IgD-negative memory B cell (primary cell): Measurements from ENCODE around the gene PIEZO2. TPM values are rescaled to one million over a fixed set of nuclear protein-coding genes. Genes with fewer than 3 reads are reported as not detected.
"Not testable (repeated sequence)": the region's sequence is repeated elsewhere in the genome, so short reads cannot be mapped to it uniquely, and the experiment has no call there.

Experiments used
- H3K27ac Mint-ChIP-seq, 3 donors: one replicate each; pipeline ENCODE4 v1.8.0; 2020 to 2022; ENCODE audit warnings: mild to moderate bottlenecking in 3 of 3, mixed read lengths in 3 of 3, moderate library complexity in 1 of 3
- H3K27me3 Mint-ChIP-seq: one replicate; pipeline ENCODE4 v1.8.0; 2021; ENCODE audit warnings: mixed read lengths
- H3K36me3 Mint-ChIP-seq: one replicate; pipeline ENCODE4 v1.8.0; 2020; ENCODE audit warnings: mild to moderate bottlenecking, mixed read lengths
- H3K4me1 Mint-ChIP-seq, 3 donors: one replicate each; pipeline ENCODE4 v1.8.0; 2020 to 2022; ENCODE audit warnings: mixed read lengths in 3 of 3, mild to moderate bottlenecking in 1 of 3
- H3K4me3 Mint-ChIP-seq, 4 donors: one replicate each; pipeline ENCODE4 v1.8.0; 2020 to 2022; ENCODE audit warnings: mild to moderate bottlenecking in 4 of 4, mixed read lengths in 4 of 4, moderate library complexity in 3 of 4
- H3K9me3 Mint-ChIP-seq, 3 donors: one replicate each; pipeline ENCODE4 v1.8.0; 2020 to 2021; ENCODE audit warnings: mixed read lengths in 3 of 3, mild to moderate bottlenecking in 1 of 3
- polyA plus RNA-seq: library from polyadenylated mRNA; unstranded; fragments of 300-500 nt; fragmentation: Illumina TruSeq; gene quantifications from one replicate; pipeline ENCODE4 v1.2.3, GENCODE V29; 2021

PIEZO2 gene
- polyA plus RNA-seq, 1 donor from 2014 or later, result not detected

DNA sequence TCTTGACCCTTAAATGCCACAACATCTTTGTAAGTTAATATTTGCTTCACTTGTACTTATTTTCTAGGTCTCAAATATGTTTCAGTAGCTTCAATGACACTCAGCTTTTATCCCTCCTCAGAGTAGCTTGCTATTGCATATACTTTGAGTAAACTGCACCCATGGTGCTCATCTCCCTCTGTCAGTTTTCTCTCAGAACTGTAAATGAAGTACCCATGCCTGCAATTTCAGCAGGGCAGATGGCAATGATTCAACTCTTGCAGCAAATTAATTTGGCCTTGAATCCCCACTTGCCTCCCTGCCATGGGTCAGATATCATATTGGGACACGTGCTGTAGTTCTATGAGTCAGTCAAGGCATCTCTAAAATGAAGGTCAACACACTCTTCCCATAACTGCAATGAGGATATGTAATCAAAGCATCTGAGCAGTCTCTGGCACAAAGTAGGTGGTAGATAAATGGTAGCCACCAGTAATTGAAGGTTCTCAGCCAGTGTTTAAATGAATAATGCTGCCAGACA lies 225.8 kb downstream of the PIEZO2 start:
- H3K4me3 Mint-ChIP-seq, result no peak overlapping the region
- no peaks in the 10 kb centered on the region for H3K9me3 Mint-ChIP-seq
- H3K27ac Mint-ChIP-seq, result no peak overlapping the region
- no peaks in the 10 kb centered on the region for H3K36me3 Mint-ChIP-seq
- H3K27me3 Mint-ChIP-seq, result peaks cover 10% of the 10 kb centered on the region
- H3K4me1 Mint-ChIP-seq, result no peaks in the 10 kb centered on the region

DNA sequence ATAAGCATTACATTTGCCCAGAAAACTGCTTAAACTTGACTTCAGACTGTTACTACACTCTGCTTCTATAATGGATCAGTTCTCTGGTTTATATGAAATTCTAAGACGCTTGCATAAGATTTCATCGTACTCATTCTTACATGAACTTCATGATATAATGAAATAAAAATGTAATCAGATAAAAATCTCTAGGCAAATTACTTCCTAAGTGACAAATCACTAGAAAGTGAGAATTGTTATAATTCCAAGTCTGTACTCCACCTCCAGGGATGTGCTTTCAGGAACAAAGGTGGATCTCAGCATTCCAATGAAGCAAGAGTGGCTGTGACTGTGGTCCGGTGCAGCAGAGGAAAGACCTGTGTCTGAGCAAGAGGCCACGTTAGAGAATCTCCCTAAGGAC lies 226.2 kb downstream of the PIEZO2 start:
- no peaks in the 10 kb centered on the region for H3K4me1 Mint-ChIP-seq
- no peaks in the 10 kb centered on the region for H3K36me3 Mint-ChIP-seq
- H3K9me3 Mint-ChIP-seq, result no peaks in the 10 kb centered on the region
- H3K4me3 Mint-ChIP-seq, result no peak overlapping the region
- peaks cover 10% of the 10 kb centered on the region for H3K27me3 Mint-ChIP-seq
- no peak overlapping the region for H3K27ac Mint-ChIP-seq

DNA sequence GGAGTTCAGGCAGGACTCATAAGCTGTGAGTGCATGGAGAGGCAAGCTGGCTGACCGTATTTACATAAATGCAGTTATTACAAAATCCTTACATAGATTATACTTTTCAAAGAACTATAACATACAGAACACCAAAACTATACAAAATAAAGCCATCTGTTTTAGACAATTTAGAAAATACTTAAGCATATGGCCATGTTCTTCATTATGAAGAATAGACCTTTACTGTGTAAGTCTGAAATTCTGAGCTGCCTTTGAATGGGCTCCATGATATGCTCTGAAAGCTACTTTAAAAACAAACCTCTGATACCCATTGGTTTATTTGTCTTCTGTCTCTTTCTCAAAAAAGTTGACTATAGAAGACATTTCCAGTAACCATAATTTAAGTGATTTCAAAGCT lies 226.7 kb downstream of the PIEZO2 start:
- not testable (repeated sequence) for H3K9me3 Mint-ChIP-seq, H3K27me3 Mint-ChIP-seq, H3K27ac Mint-ChIP-seq, H3K4me1 Mint-ChIP-seq, H3K36me3 Mint-ChIP-seq, H3K4me3 Mint-ChIP-seq

DNA sequence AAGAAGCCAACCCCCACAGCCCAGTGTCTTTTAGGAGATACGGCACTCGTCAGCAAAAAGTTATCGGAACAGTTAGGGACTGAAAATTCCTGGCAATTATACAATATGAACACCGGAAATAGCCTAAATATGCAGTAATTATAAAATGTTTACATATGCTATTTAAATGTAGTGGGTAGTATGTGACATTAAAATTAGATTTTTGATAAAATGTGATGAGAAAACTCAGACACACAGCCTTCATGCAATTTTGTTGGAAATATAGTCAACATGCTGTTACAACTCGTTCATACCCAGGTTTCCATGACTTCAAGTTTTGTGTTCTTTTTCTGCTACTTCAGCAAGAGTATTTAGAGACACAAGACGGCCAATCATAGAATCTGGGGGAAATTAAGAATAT lies 229.1 kb downstream of the PIEZO2 start:
- not testable (repeated sequence) for H3K36me3 Mint-ChIP-seq, H3K27me3 Mint-ChIP-seq, H3K9me3 Mint-ChIP-seq

DNA sequence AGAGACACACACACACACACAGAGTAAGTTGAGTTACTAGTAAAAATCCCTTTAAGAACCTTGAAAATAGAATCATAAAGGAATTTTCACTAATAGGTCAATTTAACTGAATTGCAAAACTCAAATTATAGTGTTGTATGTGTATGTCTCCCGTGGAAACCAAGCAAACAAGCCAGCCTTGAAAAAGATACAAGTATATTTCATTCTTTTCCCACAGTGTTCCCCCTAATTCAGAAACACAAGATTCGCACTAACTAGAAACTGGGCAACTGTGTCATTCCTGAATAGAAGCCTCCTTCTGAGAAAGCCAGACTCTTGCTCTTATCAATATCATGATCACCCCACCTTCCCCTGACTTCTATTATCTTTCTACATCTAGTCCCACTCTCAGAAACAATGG lies 229.5 kb downstream of the PIEZO2 start:
- Mint-ChIP-seq H3K4me3 (no peak overlapping the region), H3K36me3 (no peaks in the 10 kb centered on the region), H3K27me3 (peaks cover 8% of the 10 kb centered on the region), H3K4me1 (no peaks in the 10 kb centered on the region), H3K27ac (no peak overlapping the region), H3K9me3 (no peaks in the 10 kb centered on the region)

More for the DNA sequence above, 229.1 kb downstream of the PIEZO2 start:
- not testable (repeated sequence) for H3K27ac Mint-ChIP-seq, H3K4me3 Mint-ChIP-seq, H3K4me1 Mint-ChIP-seq

DNA sequence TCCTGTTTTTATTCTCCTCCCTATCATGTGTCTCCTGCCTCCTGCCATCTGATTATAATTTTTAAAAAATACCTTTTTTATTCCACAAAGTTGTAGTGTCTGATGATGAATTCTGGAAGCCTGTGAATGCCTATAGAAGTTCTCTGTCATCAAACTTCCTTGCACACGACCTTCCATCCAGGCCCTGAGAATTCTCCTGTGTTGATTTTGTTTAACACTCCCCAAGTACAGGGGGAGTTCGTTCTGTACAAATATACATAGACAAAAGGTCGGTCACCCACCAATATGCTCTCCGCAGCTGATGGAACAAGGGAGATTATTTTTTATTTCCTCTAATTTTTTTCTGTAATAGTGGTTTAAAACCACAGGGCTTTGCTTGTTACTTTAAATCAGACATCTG lies 232.5 kb downstream of the PIEZO2 start:
- Mint-ChIP-seq H3K27me3 (peaks cover 4% of the 10 kb centered on the region), H3K9me3 (no peaks in the 10 kb centered on the region), H3K27ac (no peak overlapping the region), H3K4me1 (no peaks in the 10 kb centered on the region), H3K4me3 (no peak overlapping the region), H3K36me3 (no peaks in the 10 kb centered on the region)

DNA sequence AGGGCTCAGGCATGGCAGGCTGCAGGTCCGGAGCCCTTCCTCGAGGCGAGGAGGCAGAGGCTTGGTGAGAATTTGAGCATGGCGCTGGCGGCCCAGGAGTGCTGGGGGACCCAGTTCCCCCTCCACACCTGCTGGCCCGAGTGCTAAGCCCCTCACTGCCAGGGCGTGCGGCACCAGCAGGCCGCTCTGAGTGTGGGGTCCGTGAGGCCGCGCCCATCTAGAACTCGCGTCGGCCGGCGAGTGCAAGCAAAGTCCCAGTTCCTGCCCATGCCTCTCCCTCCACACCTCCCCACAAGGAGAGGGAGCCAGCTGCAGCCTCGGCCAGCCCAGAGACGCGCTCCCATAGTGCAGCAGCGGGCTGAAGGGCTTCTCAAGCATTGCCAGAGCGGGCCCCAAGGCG lies 233.0 kb downstream of the PIEZO2 start:
- no peak overlapping the region for H3K27ac Mint-ChIP-seq
- H3K4me3 Mint-ChIP-seq, result no peak overlapping the region
- H3K9me3 Mint-ChIP-seq, result no peaks in the 10 kb centered on the region
- H3K4me1 Mint-ChIP-seq, result no peaks in the 10 kb centered on the region
- H3K27me3 Mint-ChIP-seq, result peaks cover 4% of the 10 kb centered on the region
- no peaks in the 10 kb centered on the region for H3K36me3 Mint-ChIP-seq

DNA sequence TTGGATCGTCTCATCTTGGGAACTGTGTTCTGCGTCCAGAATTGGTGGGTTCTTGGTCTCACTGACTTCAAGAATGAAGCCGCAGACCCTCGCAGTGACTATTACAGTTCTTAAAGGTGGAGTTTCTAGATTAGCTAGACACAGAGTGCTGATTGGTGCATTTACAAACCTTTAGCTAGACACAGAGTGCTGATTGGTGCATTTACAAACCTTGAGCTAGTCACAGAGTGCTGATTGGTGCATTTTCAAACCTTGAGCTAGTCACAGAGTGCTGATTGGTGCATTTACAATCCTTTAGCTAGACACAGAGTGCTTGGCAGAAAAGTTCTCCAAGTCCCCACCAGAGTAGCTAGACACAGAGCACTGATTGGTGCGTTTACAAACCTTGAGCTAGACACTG lies 233.6 kb downstream of the PIEZO2 start:
- not testable (repeated sequence) for H3K4me1 Mint-ChIP-seq, H3K9me3 Mint-ChIP-seq, H3K27me3 Mint-ChIP-seq

DNA sequence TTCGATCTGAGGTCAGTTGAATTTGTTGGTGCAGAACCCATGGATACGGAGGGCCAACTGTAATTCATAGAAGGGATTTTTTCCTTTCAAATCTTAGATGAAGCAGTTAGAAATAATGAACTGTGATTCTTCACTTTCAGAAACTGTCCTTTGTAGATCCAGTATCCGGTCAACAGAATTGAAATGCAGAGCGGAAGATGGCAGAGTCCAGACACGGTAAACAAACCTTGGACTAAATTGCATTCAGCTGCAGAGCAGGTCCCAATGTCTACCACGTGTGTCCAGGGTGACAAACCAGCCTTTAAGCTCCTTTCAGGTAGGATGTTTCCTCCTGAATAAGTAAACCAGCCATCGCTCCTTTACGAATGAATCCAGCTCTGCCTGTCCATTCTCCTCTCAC lies 234.8 kb downstream of the PIEZO2 start:
- H3K27me3 Mint-ChIP-seq, H3K4me3 Mint-ChIP-seq, H3K9me3 Mint-ChIP-seq, H3K4me1 Mint-ChIP-seq, H3K36me3 Mint-ChIP-seq, H3K27ac Mint-ChIP-seq: not testable (repeated sequence)

More for the DNA sequence above, 233.6 kb downstream of the PIEZO2 start:
- not testable (repeated sequence) for H3K4me3 Mint-ChIP-seq, H3K27ac Mint-ChIP-seq, H3K36me3 Mint-ChIP-seq

DNA sequence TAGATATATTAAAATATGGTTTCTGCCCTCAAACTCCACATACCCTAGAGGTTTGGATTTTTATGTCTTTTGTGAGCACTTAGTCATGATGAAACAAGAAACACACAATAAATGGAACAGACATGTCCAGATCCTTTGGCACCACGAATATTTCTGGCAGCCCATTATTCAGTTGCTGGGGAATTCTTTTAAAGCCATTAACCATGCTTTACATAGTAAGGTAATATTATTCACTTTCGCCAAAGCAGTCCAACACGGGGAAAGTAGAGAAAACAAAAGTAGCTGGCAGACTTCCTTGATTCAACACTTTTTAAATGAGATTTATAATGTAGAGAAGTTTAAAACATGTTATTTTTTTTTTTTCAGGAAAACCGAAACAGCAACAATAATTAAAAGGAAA lies 235.4 kb downstream of the PIEZO2 start:
- H3K4me1 Mint-ChIP-seq, result no peaks in the 10 kb centered on the region
- H3K9me3 Mint-ChIP-seq, result no peaks in the 10 kb centered on the region
- H3K27ac Mint-ChIP-seq, result no peak overlapping the region
- H3K36me3 Mint-ChIP-seq, result no peaks in the 10 kb centered on the region
- no peak overlapping the region for H3K4me3 Mint-ChIP-seq
- no peaks in the 10 kb centered on the region for H3K27me3 Mint-ChIP-seq

DNA sequence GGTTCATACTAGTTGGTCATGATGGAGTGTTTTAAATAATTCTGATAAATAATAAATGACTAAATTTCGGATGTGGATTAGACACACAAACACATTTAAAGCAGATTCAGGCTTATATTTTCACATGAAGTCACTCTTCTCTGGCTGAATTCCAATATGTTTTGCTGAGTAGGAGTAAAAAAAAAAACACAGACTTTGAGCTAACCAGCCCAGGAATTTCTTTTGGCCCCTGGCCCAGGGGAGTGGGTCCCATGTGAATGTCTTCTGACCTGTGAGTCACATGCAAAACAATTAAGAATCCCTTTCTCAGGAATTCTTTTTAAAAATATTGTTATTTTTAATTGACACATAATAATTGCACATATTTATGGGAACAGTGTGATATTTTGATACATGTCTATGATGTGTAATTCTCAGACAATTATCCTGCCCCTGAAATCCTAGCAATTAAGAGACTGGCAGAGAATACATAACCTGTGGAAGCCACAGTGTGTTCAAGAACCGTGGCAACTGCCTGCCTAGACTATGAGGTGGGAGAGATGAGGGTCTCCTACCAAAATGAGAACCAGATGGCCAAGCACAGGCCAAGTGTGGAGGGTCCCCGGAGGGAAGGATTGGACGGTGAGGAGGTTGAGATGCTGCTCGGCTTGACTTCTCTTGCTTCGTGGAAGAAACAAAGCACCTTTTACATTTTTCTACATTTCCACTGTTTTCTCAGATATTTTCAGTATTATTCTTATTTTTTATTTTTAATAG lies 236.4 kb downstream of the PIEZO2 start:
- H3K4me1 Mint-ChIP-seq, result no peaks in the 10 kb centered on the region
- no peaks in the 10 kb centered on the region for H3K36me3 Mint-ChIP-seq
- no peak overlapping the region for H3K4me3 Mint-ChIP-seq
- no peaks in the 10 kb centered on the region for H3K27me3 Mint-ChIP-seq
- no peak overlapping the region for H3K27ac Mint-ChIP-seq
- no peaks in the 10 kb centered on the region for H3K9me3 Mint-ChIP-seq

DNA sequence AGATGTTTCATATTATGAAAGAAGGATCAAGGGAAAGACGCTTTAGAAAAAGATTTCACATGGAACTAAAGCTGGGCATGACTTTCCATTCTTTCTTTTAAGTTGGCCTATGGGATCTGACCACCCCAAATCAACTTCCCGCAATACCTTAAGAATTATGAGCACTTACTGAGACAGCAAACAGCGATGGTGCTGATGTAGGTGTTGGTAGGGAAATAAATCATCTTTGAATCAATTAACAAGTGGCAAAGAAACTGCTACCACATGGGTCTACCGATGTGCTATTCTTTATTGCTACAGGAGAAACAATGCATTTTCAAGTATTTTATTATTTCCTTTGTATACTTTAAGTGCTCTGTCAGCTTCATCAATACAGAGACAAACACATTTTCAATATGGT lies 239.6 kb downstream of the PIEZO2 start:
- no peaks in the 10 kb centered on the region for H3K9me3 Mint-ChIP-seq
- no peak overlapping the region for H3K4me3 Mint-ChIP-seq
- H3K27me3 Mint-ChIP-seq, result no peaks in the 10 kb centered on the region
- H3K4me1 Mint-ChIP-seq, result no peaks in the 10 kb centered on the region
- H3K36me3 Mint-ChIP-seq, result no peaks in the 10 kb centered on the region
- no peak overlapping the region for H3K27ac Mint-ChIP-seq

DNA sequence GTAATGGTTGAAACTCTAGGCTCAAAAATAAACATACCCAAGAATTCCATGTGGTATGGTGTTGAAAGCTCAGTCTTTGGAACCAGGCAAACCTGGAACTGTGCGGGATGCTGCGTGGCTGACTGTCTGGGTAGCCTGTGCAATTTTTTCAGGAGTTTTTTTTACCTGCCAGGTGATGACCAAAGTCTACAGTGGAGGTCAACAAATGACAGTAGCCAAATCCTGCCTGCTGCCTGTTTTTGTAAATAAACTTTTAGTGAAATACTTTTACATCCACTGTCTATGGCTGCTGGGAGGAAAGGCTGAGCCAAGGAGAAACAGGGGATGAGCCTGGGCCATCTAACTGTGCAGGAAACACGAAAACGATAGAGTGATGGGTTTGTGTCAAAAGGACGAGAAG lies 240.6 kb downstream of the PIEZO2 start:
- H3K36me3 Mint-ChIP-seq, result no peaks in the 10 kb centered on the region
- H3K9me3 Mint-ChIP-seq, result no peaks in the 10 kb centered on the region
- H3K4me1 Mint-ChIP-seq, result no peaks in the 10 kb centered on the region
- no peak overlapping the region for H3K27ac Mint-ChIP-seq
- H3K27me3 Mint-ChIP-seq, result peaks cover 4% of the 10 kb centered on the region
- no peak overlapping the region for H3K4me3 Mint-ChIP-seq

DNA sequence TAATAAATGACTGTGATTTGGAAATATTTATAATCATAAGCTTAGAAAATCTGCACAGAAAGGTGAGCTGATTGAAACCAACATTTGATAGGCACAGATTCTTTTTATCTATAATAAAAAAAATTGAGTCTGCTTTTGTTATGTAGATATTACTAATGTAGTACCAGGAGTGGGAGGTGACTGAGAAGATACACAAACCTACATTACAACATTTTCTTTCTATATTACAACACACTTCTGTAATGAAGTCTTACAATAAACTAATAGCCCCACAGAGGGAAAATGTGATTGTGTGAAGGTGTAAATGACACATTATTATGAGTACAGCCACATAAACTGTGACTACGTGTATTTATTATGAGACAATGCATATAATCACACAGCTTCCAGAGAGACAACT lies 241.6 kb downstream of the PIEZO2 start:
- H3K36me3 Mint-ChIP-seq, result no peaks in the 10 kb centered on the region
- peaks cover 6% of the 10 kb centered on the region for H3K27me3 Mint-ChIP-seq
- no peaks in the 10 kb centered on the region for H3K9me3 Mint-ChIP-seq
- no peak overlapping the region for H3K4me3 Mint-ChIP-seq
- no peak overlapping the region for H3K27ac Mint-ChIP-seq
- no peaks in the 10 kb centered on the region for H3K4me1 Mint-ChIP-seq

DNA sequence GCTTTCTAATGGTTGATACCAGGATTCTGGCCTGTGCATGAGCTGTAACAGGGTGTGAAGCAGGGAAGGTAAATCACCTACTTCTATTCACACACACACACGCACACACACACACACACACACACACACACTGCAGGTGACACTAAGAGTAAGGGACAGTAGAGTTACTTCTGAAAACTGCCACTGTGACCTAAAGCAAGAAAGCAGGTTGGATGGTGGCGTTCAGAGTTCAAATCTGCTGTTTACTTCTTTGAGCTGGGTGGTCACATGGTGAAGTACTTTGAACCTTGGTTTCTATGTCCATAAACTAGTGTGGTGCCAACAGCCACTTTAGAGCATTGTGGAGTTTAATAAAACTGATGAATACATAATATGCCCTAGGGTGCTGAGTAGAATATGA lies 248.0 kb downstream of the PIEZO2 start:
- Mint-ChIP-seq H3K27ac (no peak overlapping the region), H3K4me1 (peaks cover 0 to 6% (median 0%) of the 10 kb centered on the region in 3 donors), H3K27me3 (peaks cover 16% of the 10 kb centered on the region), H3K4me3 (no peak overlapping the region), H3K36me3 (peaks cover 2% of the 10 kb centered on the region), H3K9me3 (peaks cover 0 to 6% (median 4%) of the 10 kb centered on the region in 3 donors)

DNA sequence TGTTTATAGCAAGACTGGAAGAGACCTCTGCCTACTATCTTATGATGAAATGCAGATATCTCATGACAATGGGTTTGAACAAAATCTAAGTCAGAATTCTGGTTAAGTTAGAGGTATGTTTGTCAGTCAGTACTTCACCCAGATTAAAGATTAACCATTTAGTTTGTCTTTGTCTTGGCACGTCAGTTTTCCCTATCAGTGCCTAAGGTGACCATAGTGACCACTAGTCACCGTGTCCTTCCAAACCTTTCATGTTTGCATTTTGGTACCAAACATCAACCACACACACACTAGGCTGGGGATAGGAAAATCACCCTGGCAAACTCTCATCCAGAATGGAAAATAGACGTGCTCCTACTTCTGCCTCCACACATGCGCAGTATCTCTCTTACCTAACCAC lies 248.9 kb downstream of the PIEZO2 start:
- Mint-ChIP-seq H3K36me3 (peaks cover 2% of the 10 kb centered on the region), H3K9me3 (peaks cover 0 to 6% (median 4%) of the 10 kb centered on the region in 3 donors), H3K27me3 (peaks cover 16% of the 10 kb centered on the region), H3K27ac (no peak overlapping the region), H3K4me1 (peaks cover 0 to 6% (median 0%) of the 10 kb centered on the region in 3 donors), H3K4me3 (no peak overlapping the region)
